RWPE2 (cell line): Measurements from ENCODE around the gene CLTCL1.
"Not testable (repeated sequence)": the region's sequence is repeated elsewhere in the genome, so short reads cannot be mapped to it uniquely, and the experiment has no call there.

Experiments
- ATAC-seq: fragments of 200-7000 bp; cut with Tn5 transposase; 3 replicates; pipeline ENCODE4 v1.9.1; 2021; ENCODE audit warnings: low read depth
- DNase-seq: peaks from one replicate; pipeline ENCODE4 v3.0.0-alpha.2; 2020; ENCODE audit warnings: low spot score
- H3K27ac ChIP-seq: fragments of 450-650 bp; 2 replicates; pipeline ENCODE4 v1.5.1; 2017; ENCODE audit warnings: mild to moderate bottlenecking; ENCODE audit not compliant: poor library complexity, severe bottlenecking
- H3K27me3 ChIP-seq: fragments of 250-450 bp; sonication (Bioruptor Pico); 2 replicates; pipeline ENCODE4 v1.5.1; 2021; ENCODE audit warnings: mild to moderate bottlenecking, moderate library complexity; ENCODE audit not compliant: insufficient read depth, poor library complexity, severe bottlenecking
- H3K36me3 ChIP-seq: fragments of 250-450 bp; sonication (Bioruptor Pico); 2 replicates; pipeline ENCODE4 v1.5.1; 2020; ENCODE audit warnings: low read depth, mild to moderate bottlenecking, moderate library complexity
- H3K4me1 ChIP-seq: fragments of 250-450 bp; sonication (Bioruptor Pico); 2 replicates; pipeline ENCODE4 v1.5.1; 2021; ENCODE audit warnings: mild to moderate bottlenecking, moderate library complexity; ENCODE audit not compliant: insufficient read depth, poor library complexity, severe bottlenecking
- H3K4me3 ChIP-seq: fragments of 250-450 bp; sonication (Bioruptor Pico); 2 replicates; pipeline ENCODE4 v1.5.1; 2021; ENCODE audit warnings: mild to moderate bottlenecking, moderate library complexity; ENCODE audit not compliant: severe bottlenecking
- H3K9me3 ChIP-seq: fragments of 250-450 bp; sonication (Bioruptor Pico); 2 replicates; pipeline ENCODE4 v1.5.1; 2021; ENCODE audit warnings: mild to moderate bottlenecking, moderate library complexity; ENCODE audit not compliant: severe bottlenecking
- CTCF ChIP-seq: fragments of 450-650 bp; IDR thresholded peaks from one replicate; pipeline ENCODE4 v1.5.1; 2017; ENCODE audit warnings: mild to moderate bottlenecking, moderate library complexity; ENCODE audit not compliant: poor library complexity, severe bottlenecking

CLTCL1 gene

GRCh38 chr22:19164425-19164824 is 127.1 kb downstream of the CLTCL1 start:
- Histone ChIP-seq H3K36me3 (no peaks in the 10 kb centered on the region), H3K4me3 (no peak overlapping the region), H3K9me3 (no peaks in the 10 kb centered on the region), H3K27me3 (peaks cover 30% of the 10 kb centered on the region), H3K4me1 (no peaks in the 10 kb centered on the region), H3K27ac (no peak overlapping the region)
- DNase-seq (no peak), ATAC-seq (no peak)
- TF ChIP-seq CTCF, result no peak

- H3K27me3 ChIP-seq, ATAC-seq, H3K9me3 ChIP-seq, DNase-seq, H3K36me3 ChIP-seq, H3K4me1 ChIP-seq, H3K27ac ChIP-seq, H3K4me3 ChIP-seq: not testable (repeated sequence)
Observed at GRCh38 chr22:19158649-19159048, 132.9 kb downstream of the CLTCL1 start.

- H3K9me3 ChIP-seq, H3K4me3 ChIP-seq, ATAC-seq, DNase-seq, H3K36me3 ChIP-seq, H3K27ac ChIP-seq, H3K4me1 ChIP-seq: not testable (repeated sequence)
- peaks cover 13% of the 10 kb centered on the region for H3K27me3 ChIP-seq
Observed at GRCh38 chr22:19156109-19156508, 135.4 kb downstream of the CLTCL1 start.

- no peaks in the 10 kb centered on the region for H3K36me3 ChIP-seq
- no peak for ATAC-seq
- H3K27ac ChIP-seq, result no peak overlapping the region
- H3K4me3 ChIP-seq, result no peak overlapping the region
- no peak for TF ChIP-seq CTCF
- H3K27me3 ChIP-seq, result peaks cover 35% of the 10 kb centered on the region
- no peak for DNase-seq
- no peaks in the 10 kb centered on the region for H3K4me1 ChIP-seq
- no peaks in the 10 kb centered on the region for H3K9me3 ChIP-seq
Observed at GRCh38 chr22:19152942-19153883, 138.3 kb downstream of the CLTCL1 start.

GRCh38 chr22:19151329-19152191 is 140.0 kb downstream of the CLTCL1 start:
- H3K4me3 ChIP-seq, result no peak overlapping the region
- no peak for ATAC-seq
- no peak overlapping the region for H3K27ac ChIP-seq
- no peak for DNase-seq
- no peak for TF ChIP-seq CTCF
- H3K27me3 ChIP-seq, result peaks cover 41% of the 10 kb centered on the region
- no peaks in the 10 kb centered on the region for H3K9me3 ChIP-seq
- no peaks in the 10 kb centered on the region for H3K4me1 ChIP-seq
- no peaks in the 10 kb centered on the region for H3K36me3 ChIP-seq
